ENCODE measurements around the gene DBH.
"Not testable (repeated sequence)": the region's sequence is repeated elsewhere in the genome, so short reads cannot be mapped to it uniquely, and the experiment has no call there.

DBH gene

GRCh38 chr9:133616643-133617405 is 19.3 kb upstream of the DBH start:
- DNase-seq (ENCODE audit: low read depth, low spot score): no peak
- in situ Hi-C loops (cut with HindIII; ENCODE audit: low sequenced_read_pairs): no loop called here
- TF ChIP-seq CTCF (IDR thresholded peaks at IDR 0.05; ENCODE audit: low read depth, low read length): no peak
- H3K4me3 ChIP-seq (ENCODE audit: low read depth, low read length): no peak overlapping the region

GRCh38 chr9:133618726-133619125 is 17.4 kb upstream of the DBH start:
- no peak for DNase-seq (ENCODE audit: low read depth, low spot score)
- no peak for TF ChIP-seq CTCF (IDR thresholded peaks at IDR 0.05; ENCODE audit: low read depth, low read length)
- in situ Hi-C loops (cut with HindIII; ENCODE audit: low sequenced_read_pairs): no loop called here
- no peak overlapping the region for H3K4me3 ChIP-seq (ENCODE audit: low read depth, low read length)

- H3K4me3 ChIP-seq (ENCODE audit: low read depth, low read length): no peak overlapping the region
- no peak for DNase-seq (ENCODE audit: low read depth, low spot score)
- in situ Hi-C loops (cut with HindIII; ENCODE audit: low sequenced_read_pairs): no loop called here
- TF ChIP-seq CTCF (IDR thresholded peaks at IDR 0.05; ENCODE audit: low read depth, low read length): no peak
These were observed 16.4 kb upstream of the DBH start for GRCh38 chr9:133619791-133620190.

- no peak overlapping the region for H3K4me3 ChIP-seq (ENCODE audit: low read depth, low read length)
- no peak for DNase-seq (ENCODE audit: low read depth, low spot score)
- in situ Hi-C loops (cut with HindIII; ENCODE audit: low sequenced_read_pairs): no loop called here
- no peak for TF ChIP-seq CTCF (IDR thresholded peaks at IDR 0.05; ENCODE audit: low read depth, low read length)
These were observed 14.4 kb upstream of the DBH start for GRCh38 chr9:133621725-133622267.

GRCh38 chr9:133622555-133622954 is 13.6 kb upstream of the DBH start:
- DNase-seq (ENCODE audit: low read depth, low spot score): no peak
- no peak overlapping the region for H3K4me3 ChIP-seq (ENCODE audit: low read depth, low read length)
- in situ Hi-C loops (cut with HindIII; ENCODE audit: low sequenced_read_pairs): no loop called here
- no peak for TF ChIP-seq CTCF (IDR thresholded peaks at IDR 0.05; ENCODE audit: low read depth, low read length)

GRCh38 chr9:133626008-133626407 is 10.2 kb upstream of the DBH start:
- in situ Hi-C loops (cut with HindIII; ENCODE audit: low sequenced_read_pairs); H3K4me3 ChIP-seq (ENCODE audit: low read depth, low read length); DNase-seq (ENCODE audit: low read depth, low spot score): not testable (repeated sequence)

GRCh38 chr9:133627341-133627740 is 8.8 kb upstream of the DBH start:
- H3K4me3 ChIP-seq (ENCODE audit: low read depth, low read length): no peak overlapping the region
- DNase-seq (ENCODE audit: low read depth, low spot score): no peak
- no peak for TF ChIP-seq CTCF (IDR thresholded peaks at IDR 0.05; ENCODE audit: low read depth, low read length)
- in situ Hi-C loops (cut with HindIII; ENCODE audit: low sequenced_read_pairs): no loop called here
